ENCODE data around the gene RAC2. TPM values are rescaled to one million over a fixed set of nuclear protein-coding genes. Genes with fewer than 3 reads are reported as not detected.

Gene RAC2
- total and polyA plus RNA-seq, 4 donors = 16.7 to 217 (median 55.2) TPM

GRCh38 chr22:37182101-37182948 is 61.7 kb downstream of the RAC2 start:
- no peaks in the 10 kb centered on the region for H3K27me3 ChIP-seq (ENCODE audit: control insufficient read depth in 3 of 3, insufficient read depth in 3 of 3, low read length in 2 of 3)
- H3K4me3 ChIP-seq = no peak overlapping the region
- 85 to 93% methylated on average over 36 to 37 of the region's 37 CpGs for WGBS, 2 donors
- H3K9ac ChIP-seq (ENCODE audit: insufficient read depth in 1 of 2, low read length in 2 of 2) = no peak overlapping the region
- H3K4me1 ChIP-seq (ENCODE audit: control insufficient read depth in 5 of 5, insufficient read depth in 5 of 5, low read length in 5 of 5) = peaks cover 6 to 26% (median 12%) of the 10 kb centered on the region in 5 donors
- H3K27ac ChIP-seq (ENCODE audit: low read depth in 1 of 2, low read length in 1 of 2) = no peak overlapping the region
- ATAC-seq (ENCODE audit: insufficient read depth, low FRiP score) (no peak), DNase-seq (no peak)
- H3K36me3 ChIP-seq (ENCODE audit: control insufficient read depth in 4 of 4, insufficient read depth in 4 of 4, low read length in 4 of 4) = peaks cover 0 to 1% (median 0%) of the 10 kb centered on the region in 4 donors
- TF ChIP-seq, protein P1, sequence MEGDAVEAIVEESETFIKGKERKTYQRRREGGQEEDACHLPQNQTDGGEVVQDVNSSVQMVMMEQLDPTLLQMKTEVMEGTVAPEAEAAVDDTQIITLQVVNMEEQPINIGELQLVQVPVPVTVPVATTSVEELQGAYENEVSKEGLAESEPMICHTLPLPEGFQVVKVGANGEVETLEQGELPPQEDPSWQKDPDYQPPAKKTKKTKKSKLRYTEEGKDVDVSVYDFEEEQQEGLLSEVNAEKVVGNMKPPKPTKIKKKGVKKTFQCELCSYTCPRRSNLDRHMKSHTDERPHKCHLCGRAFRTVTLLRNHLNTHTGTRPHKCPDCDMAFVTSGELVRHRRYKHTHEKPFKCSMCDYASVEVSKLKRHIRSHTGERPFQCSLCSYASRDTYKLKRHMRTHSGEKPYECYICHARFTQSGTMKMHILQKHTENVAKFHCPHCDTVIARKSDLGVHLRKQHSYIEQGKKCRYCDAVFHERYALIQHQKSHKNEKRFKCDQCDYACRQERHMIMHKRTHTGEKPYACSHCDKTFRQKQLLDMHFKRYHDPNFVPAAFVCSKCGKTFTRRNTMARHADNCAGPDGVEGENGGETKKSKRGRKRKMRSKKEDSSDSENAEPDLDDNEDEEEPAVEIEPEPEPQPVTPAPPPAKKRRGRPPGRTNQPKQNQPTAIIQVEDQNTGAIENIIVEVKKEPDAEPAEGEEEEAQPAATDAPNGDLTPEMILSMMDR (IDR thresholded peaks at IDR 0.05; ENCODE audit: control extremely low read depth, extremely low read depth) = no peak
- no peaks in the 10 kb centered on the region for H3K9me3 ChIP-seq (ENCODE audit: control insufficient read depth in 4 of 4, insufficient read depth in 3 of 4, low read length in 3 of 4)

DNA sequence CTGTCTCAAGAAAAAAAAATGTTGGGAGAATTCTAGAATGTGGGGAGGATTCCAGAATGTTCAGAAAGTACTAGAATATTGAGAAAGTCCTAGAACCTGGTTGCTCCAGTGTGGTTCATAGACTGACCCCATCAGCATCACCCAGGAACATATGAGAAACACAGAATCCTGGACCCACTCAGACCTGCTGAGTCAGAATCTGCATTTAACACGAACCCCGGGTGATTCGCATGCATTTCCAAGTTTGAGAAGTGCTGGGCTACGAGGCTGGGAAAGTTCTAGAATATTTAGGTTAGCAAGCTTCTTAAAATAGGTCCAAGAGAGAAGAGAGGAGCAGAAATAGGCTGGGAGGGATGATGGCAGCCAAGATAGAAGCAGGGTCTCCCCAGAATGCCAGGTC is 62.4 kb downstream of the RAC2 start:
- no peak for ATAC-seq (ENCODE audit: insufficient read depth, low FRiP score)

DNA sequence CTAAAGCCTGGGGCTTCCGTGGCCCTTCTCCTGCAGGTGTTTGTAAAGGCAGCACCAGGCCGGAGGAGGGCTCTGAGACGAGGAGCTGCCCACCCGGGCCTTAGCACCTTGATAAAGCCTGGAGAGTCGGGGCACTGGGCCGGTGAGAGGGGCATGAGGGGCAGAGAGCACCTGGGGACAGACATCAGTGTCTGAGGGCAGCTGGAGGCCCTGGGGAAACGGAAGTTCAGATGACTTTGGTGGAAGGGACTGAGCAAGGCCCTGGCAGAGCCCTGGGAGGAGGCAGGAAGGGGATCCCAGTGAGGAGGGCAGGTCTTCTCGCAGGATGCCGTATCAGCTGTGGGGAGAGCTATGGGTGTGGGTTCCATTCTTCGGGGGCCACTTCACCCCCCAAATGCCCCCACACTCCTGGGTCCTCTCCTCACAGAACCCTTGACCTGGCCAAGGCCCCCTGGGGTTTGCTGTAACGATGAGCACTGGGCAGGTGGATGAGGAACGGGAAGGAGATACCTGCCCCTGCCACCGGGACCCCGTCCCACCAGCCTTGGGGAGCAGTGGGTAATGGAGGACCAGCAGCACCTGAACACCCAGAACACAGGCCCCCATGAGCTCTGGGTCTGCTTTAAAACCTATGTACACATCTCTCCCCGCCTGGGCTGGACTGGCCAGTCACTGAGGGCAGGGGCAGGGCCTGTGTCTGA is 63.4 kb downstream of the RAC2 start:
- 84 to 92% methylated on average over 13 to 15 of the region's 15 CpGs for WGBS, 2 donors
- TF ChIP-seq, protein P1 (IDR thresholded peaks at IDR 0.05; ENCODE audit: control extremely low read depth, extremely low read depth) = no peak
- H3K27ac ChIP-seq (ENCODE audit: low read depth in 1 of 2, low read length in 1 of 2) = peak overlapping the region in 1 of 2 donors; percentile 73
- no peaks in the 10 kb centered on the region for H3K9me3 ChIP-seq (ENCODE audit: control insufficient read depth in 4 of 4, insufficient read depth in 3 of 4, low read length in 3 of 4)
- H3K4me3 ChIP-seq = no peak overlapping the region
- H3K4me1 ChIP-seq (ENCODE audit: control insufficient read depth in 5 of 5, insufficient read depth in 5 of 5, low read length in 5 of 5) = peaks cover 0 to 41% (median 19%) of the 10 kb centered on the region in 5 donors
- ATAC-seq (ENCODE audit: insufficient read depth, low FRiP score) = no peak
- DNase-seq = no peak
- H3K9ac ChIP-seq (ENCODE audit: insufficient read depth in 1 of 2, low read length in 2 of 2) = no peak overlapping the region
- peaks cover 0 to 1% (median 0%) of the 10 kb centered on the region in 4 donors for H3K36me3 ChIP-seq (ENCODE audit: control insufficient read depth in 4 of 4, insufficient read depth in 4 of 4, low read length in 4 of 4)
- H3K27me3 ChIP-seq (ENCODE audit: control insufficient read depth in 3 of 3, insufficient read depth in 3 of 3, low read length in 2 of 3) = no peaks in the 10 kb centered on the region

More for the DNA sequence above, 62.4 kb downstream of the RAC2 start:
- Histone ChIP-seq H3K4me1 (ENCODE audit: control insufficient read depth in 5 of 5, insufficient read depth in 5 of 5, low read length in 5 of 5) (peaks cover under 1 to 33% (median 11%) of the 10 kb centered on the region in 5 donors), H3K27me3 (ENCODE audit: control insufficient read depth in 3 of 3, insufficient read depth in 3 of 3, low read length in 2 of 3) (no peaks in the 10 kb centered on the region), H3K36me3 (ENCODE audit: control insufficient read depth in 4 of 4, insufficient read depth in 4 of 4, low read length in 4 of 4) (peaks cover 0 to 1% (median 0%) of the 10 kb centered on the region in 4 donors), H3K4me3 (no peak overlapping the region), H3K9ac (ENCODE audit: insufficient read depth in 1 of 2, low read length in 2 of 2) (no peak overlapping the region), H3K27ac (ENCODE audit: low read depth in 1 of 2, low read length in 1 of 2) (no peak overlapping the region), H3K9me3 (ENCODE audit: control insufficient read depth in 4 of 4, insufficient read depth in 3 of 4, low read length in 3 of 4) (no peaks in the 10 kb centered on the region)
- TF ChIP-seq, protein P1 (IDR thresholded peaks at IDR 0.05; ENCODE audit: control extremely low read depth, extremely low read depth) = no peak
- DNase-seq = no peak
- WGBS, 2 donors = 68 to 90% methylated on average over 4 of the region's 4 CpGs

Data from lung (tissue), 12 donors.